ENCODE results near the gene MINDY4. TPM values are rescaled to one million over a fixed set of nuclear protein-coding genes. Genes with fewer than 3 reads are reported as not detected.

MINDY4 gene
- total and polyA plus RNA-seq, 2 donors, result 1.5 to 1.7 TPM

- H3K36me3 ChIP-seq (ENCODE audit: control insufficient read depth in 2 of 2, insufficient read depth in 2 of 2, low read length in 1 of 2), result no peaks in the 10 kb centered on the region
- no peaks in the 10 kb centered on the region for H3K9me3 ChIP-seq (ENCODE audit: control insufficient read depth in 2 of 2, insufficient read depth in 1 of 2, low read length in 1 of 2)
- H3K27me3 ChIP-seq (ENCODE audit: control insufficient read depth in 2 of 2, insufficient read depth in 1 of 2, low read length in 1 of 2), result peaks cover 3 to 6% of the 10 kb centered on the region in 2 donors
- no peak overlapping the region for H3K4me3 ChIP-seq (ENCODE audit: low read length in 2 of 2)
- WGBS, result 91% methylated on average over 6 of the region's 6 CpGs
- H3K4me1 ChIP-seq (ENCODE audit: control insufficient read depth in 2 of 2, insufficient read depth in 2 of 2, low read length in 2 of 2), result no peaks in the 10 kb centered on the region
- no peak for DNase-seq (ENCODE audit: low read depth in 6 of 9, low spot score in 9 of 9)
- H3K27ac ChIP-seq (ENCODE audit: low read depth in 1 of 2, low read length in 1 of 2), result no peak overlapping the region
Observed at GRCh38 chr7:30932562-30932961, 161.3 kb downstream of the MINDY4 start.

- no peaks in the 10 kb centered on the region for H3K4me1 ChIP-seq (ENCODE audit: control insufficient read depth in 2 of 2, insufficient read depth in 2 of 2, low read length in 2 of 2)
- peaks cover 3 to 12% of the 10 kb centered on the region in 2 donors for H3K27me3 ChIP-seq (ENCODE audit: control insufficient read depth in 2 of 2, insufficient read depth in 1 of 2, low read length in 1 of 2)
- no peak overlapping the region for H3K27ac ChIP-seq (ENCODE audit: low read depth in 1 of 2, low read length in 1 of 2)
- H3K4me3 ChIP-seq (ENCODE audit: low read length in 2 of 2), result no peak overlapping the region
- H3K9me3 ChIP-seq (ENCODE audit: control insufficient read depth in 2 of 2, insufficient read depth in 1 of 2, low read length in 1 of 2), result no peaks in the 10 kb centered on the region
- DNase-seq (ENCODE audit: low read depth in 6 of 9, low spot score in 9 of 9), result no peak
- 87% methylated on average over 26 of the region's 26 CpGs for WGBS
- H3K36me3 ChIP-seq (ENCODE audit: control insufficient read depth in 2 of 2, insufficient read depth in 2 of 2, low read length in 1 of 2), result no peaks in the 10 kb centered on the region
Observed at GRCh38 chr7:30933124-30933974, 162.1 kb downstream of the MINDY4 start.

GRCh38 chr7:30934225-30934624, 163.0 kb downstream of the MINDY4 start:
- Histone ChIP-seq H3K27ac (ENCODE audit: low read depth in 1 of 2, low read length in 1 of 2) (no peak overlapping the region), H3K36me3 (ENCODE audit: control insufficient read depth in 2 of 2, insufficient read depth in 2 of 2, low read length in 1 of 2) (no peaks in the 10 kb centered on the region), H3K4me1 (ENCODE audit: control insufficient read depth in 2 of 2, insufficient read depth in 2 of 2, low read length in 2 of 2) (peaks cover 0 to 3% of the 10 kb centered on the region in 2 donors), H3K9me3 (ENCODE audit: control insufficient read depth in 2 of 2, insufficient read depth in 1 of 2, low read length in 1 of 2) (no peaks in the 10 kb centered on the region), H3K27me3 (ENCODE audit: control insufficient read depth in 2 of 2, insufficient read depth in 1 of 2, low read length in 1 of 2) (peaks cover 3 to 16% of the 10 kb centered on the region in 2 donors), H3K4me3 (ENCODE audit: low read length in 2 of 2) (no peak overlapping the region)
- no peak for DNase-seq (ENCODE audit: low read depth in 6 of 9, low spot score in 9 of 9)
- WGBS, result 94% methylated on average over 5 of the region's 5 CpGs

GRCh38 chr7:30934732-30935568, 163.7 kb downstream of the MINDY4 start:
- H3K4me1 ChIP-seq (ENCODE audit: control insufficient read depth in 2 of 2, insufficient read depth in 2 of 2, low read length in 2 of 2), result peaks cover 0 to 3% of the 10 kb centered on the region in 2 donors
- H3K9me3 ChIP-seq (ENCODE audit: control insufficient read depth in 2 of 2, insufficient read depth in 1 of 2, low read length in 1 of 2), result no peaks in the 10 kb centered on the region
- H3K27ac ChIP-seq (ENCODE audit: low read depth in 1 of 2, low read length in 1 of 2), result no peak overlapping the region
- DNase-seq (ENCODE audit: low read depth in 6 of 9, low spot score in 9 of 9), result no peak
- H3K4me3 ChIP-seq (ENCODE audit: low read length in 2 of 2), result no peak overlapping the region
- H3K27me3 ChIP-seq (ENCODE audit: control insufficient read depth in 2 of 2, insufficient read depth in 1 of 2, low read length in 1 of 2), result peaks cover 3 to 16% of the 10 kb centered on the region in 2 donors
- 90% methylated on average over 6 of the region's 6 CpGs for WGBS
- H3K36me3 ChIP-seq (ENCODE audit: control insufficient read depth in 2 of 2, insufficient read depth in 2 of 2, low read length in 1 of 2), result no peaks in the 10 kb centered on the region

- no peaks in the 10 kb centered on the region for H3K36me3 ChIP-seq (ENCODE audit: control insufficient read depth in 2 of 2, insufficient read depth in 2 of 2, low read length in 1 of 2)
- H3K9me3 ChIP-seq (ENCODE audit: control insufficient read depth in 2 of 2, insufficient read depth in 1 of 2, low read length in 1 of 2), result no peaks in the 10 kb centered on the region
- no peak overlapping the region for H3K4me3 ChIP-seq (ENCODE audit: low read length in 2 of 2)
- DNase-seq (ENCODE audit: low read depth in 6 of 9, low spot score in 9 of 9), result no peak
- peaks cover 0 to 3% of the 10 kb centered on the region in 2 donors for H3K4me1 ChIP-seq (ENCODE audit: control insufficient read depth in 2 of 2, insufficient read depth in 2 of 2, low read length in 2 of 2)
- H3K27ac ChIP-seq (ENCODE audit: low read depth in 1 of 2, low read length in 1 of 2), result no peak overlapping the region
- WGBS, result 94% methylated on average over 3 of the region's 3 CpGs
- peaks cover 3 to 16% of the 10 kb centered on the region in 2 donors for H3K27me3 ChIP-seq (ENCODE audit: control insufficient read depth in 2 of 2, insufficient read depth in 1 of 2, low read length in 1 of 2)
Observed at GRCh38 chr7:30935569-30935877, 164.3 kb downstream of the MINDY4 start.

- H3K27me3 ChIP-seq (ENCODE audit: control insufficient read depth in 2 of 2, insufficient read depth in 1 of 2, low read length in 1 of 2), result peaks cover 3 to 18% of the 10 kb centered on the region in 2 donors
- no peak for DNase-seq (ENCODE audit: low read depth in 6 of 9, low spot score in 9 of 9)
- no peak overlapping the region for H3K4me3 ChIP-seq (ENCODE audit: low read length in 2 of 2)
- no peak overlapping the region for H3K27ac ChIP-seq (ENCODE audit: low read depth in 1 of 2, low read length in 1 of 2)
- H3K9me3 ChIP-seq (ENCODE audit: control insufficient read depth in 2 of 2, insufficient read depth in 1 of 2, low read length in 1 of 2), result no peaks in the 10 kb centered on the region
- no peaks in the 10 kb centered on the region for H3K36me3 ChIP-seq (ENCODE audit: control insufficient read depth in 2 of 2, insufficient read depth in 2 of 2, low read length in 1 of 2)
- H3K4me1 ChIP-seq (ENCODE audit: control insufficient read depth in 2 of 2, insufficient read depth in 2 of 2, low read length in 2 of 2), result peaks cover 0 to 3% of the 10 kb centered on the region in 2 donors
Observed at GRCh38 chr7:30936650-30937245, 165.5 kb downstream of the MINDY4 start.

- Histone ChIP-seq H3K4me3 (ENCODE audit: low read length in 2 of 2) (no peak overlapping the region), H3K4me1 (ENCODE audit: control insufficient read depth in 2 of 2, insufficient read depth in 2 of 2, low read length in 2 of 2) (peaks cover 0 to 3% of the 10 kb centered on the region in 2 donors), H3K36me3 (ENCODE audit: control insufficient read depth in 2 of 2, insufficient read depth in 2 of 2, low read length in 1 of 2) (no peaks in the 10 kb centered on the region), H3K27ac (ENCODE audit: low read depth in 1 of 2, low read length in 1 of 2) (no peak overlapping the region), H3K27me3 (ENCODE audit: control insufficient read depth in 2 of 2, insufficient read depth in 1 of 2, low read length in 1 of 2) (peaks cover 3 to 18% of the 10 kb centered on the region in 2 donors), H3K9me3 (ENCODE audit: control insufficient read depth in 2 of 2, insufficient read depth in 1 of 2, low read length in 1 of 2) (no peaks in the 10 kb centered on the region)
- no peak for DNase-seq (ENCODE audit: low read depth in 6 of 9, low spot score in 9 of 9)
- 44% methylated on average over 3 of the region's 3 CpGs for WGBS
Observed at GRCh38 chr7:30937416-30937815, 166.2 kb downstream of the MINDY4 start.

GRCh38 chr7:30938435-30939316, 167.5 kb downstream of the MINDY4 start:
- Histone ChIP-seq H3K4me1 (ENCODE audit: control insufficient read depth in 2 of 2, insufficient read depth in 2 of 2, low read length in 2 of 2) (peaks cover 0 to 3% of the 10 kb centered on the region in 2 donors), H3K4me3 (ENCODE audit: low read length in 2 of 2) (no peak overlapping the region), H3K27me3 (ENCODE audit: control insufficient read depth in 2 of 2, insufficient read depth in 1 of 2, low read length in 1 of 2) (peaks cover 3 to 18% of the 10 kb centered on the region in 2 donors), H3K27ac (ENCODE audit: low read depth in 1 of 2, low read length in 1 of 2) (no peak overlapping the region), H3K9me3 (ENCODE audit: control insufficient read depth in 2 of 2, insufficient read depth in 1 of 2, low read length in 1 of 2) (no peaks in the 10 kb centered on the region), H3K36me3 (ENCODE audit: control insufficient read depth in 2 of 2, insufficient read depth in 2 of 2, low read length in 1 of 2) (no peaks in the 10 kb centered on the region)
- 19% methylated on average over 25 of the region's 25 CpGs for WGBS
- DNase-seq (ENCODE audit: low read depth in 6 of 9, low spot score in 9 of 9), result peak; percentile 11 to 67 (median 39)
